ENCODE results near the gene ZNF775. TPM values are rescaled to one million over a fixed set of nuclear protein-coding genes. Genes with fewer than 3 reads are reported as not detected.

ZNF775 gene
- total and polyA plus RNA-seq, 2 experiments from 2014 or later = 34.3 to 40.1 TPM

DNA sequence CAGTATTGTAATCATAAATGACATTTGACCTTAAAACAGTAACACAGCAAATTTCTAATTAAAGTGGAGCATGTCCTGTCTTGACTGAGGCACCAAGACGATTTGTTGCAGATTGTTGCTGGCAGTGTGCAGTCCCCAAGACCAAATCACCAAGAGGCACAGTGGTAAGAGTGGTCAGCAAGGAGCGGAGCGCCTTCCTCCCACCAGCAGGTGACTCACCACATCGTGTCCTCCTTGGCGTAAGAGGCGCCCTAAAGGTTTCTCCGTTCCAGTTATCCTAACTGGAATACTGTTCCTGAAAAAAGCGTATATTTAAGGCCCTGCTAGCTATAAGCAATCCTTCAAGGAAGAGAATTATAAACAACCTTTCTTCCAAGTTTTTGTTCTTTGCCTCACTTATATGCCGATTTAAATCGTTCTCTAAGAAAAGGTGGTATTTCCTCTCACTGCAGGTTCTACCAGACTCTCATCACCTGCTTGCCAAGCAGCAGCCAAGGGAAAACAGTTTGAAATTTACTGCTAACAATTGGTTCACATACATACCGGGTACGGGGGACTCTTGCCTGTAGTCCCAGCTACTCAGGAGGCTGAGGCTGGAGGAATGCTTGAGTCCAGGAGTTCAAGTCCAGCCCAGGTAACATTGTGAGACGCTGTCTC is 21.2 kb upstream of the ZNF775 start:
- no peaks in the 10 kb centered on the region for H3K27me3 ChIP-seq
- H3K27ac ChIP-seq = peak overlapping the region; percentile 27
- TF ChIP-seq, protein P1, sequence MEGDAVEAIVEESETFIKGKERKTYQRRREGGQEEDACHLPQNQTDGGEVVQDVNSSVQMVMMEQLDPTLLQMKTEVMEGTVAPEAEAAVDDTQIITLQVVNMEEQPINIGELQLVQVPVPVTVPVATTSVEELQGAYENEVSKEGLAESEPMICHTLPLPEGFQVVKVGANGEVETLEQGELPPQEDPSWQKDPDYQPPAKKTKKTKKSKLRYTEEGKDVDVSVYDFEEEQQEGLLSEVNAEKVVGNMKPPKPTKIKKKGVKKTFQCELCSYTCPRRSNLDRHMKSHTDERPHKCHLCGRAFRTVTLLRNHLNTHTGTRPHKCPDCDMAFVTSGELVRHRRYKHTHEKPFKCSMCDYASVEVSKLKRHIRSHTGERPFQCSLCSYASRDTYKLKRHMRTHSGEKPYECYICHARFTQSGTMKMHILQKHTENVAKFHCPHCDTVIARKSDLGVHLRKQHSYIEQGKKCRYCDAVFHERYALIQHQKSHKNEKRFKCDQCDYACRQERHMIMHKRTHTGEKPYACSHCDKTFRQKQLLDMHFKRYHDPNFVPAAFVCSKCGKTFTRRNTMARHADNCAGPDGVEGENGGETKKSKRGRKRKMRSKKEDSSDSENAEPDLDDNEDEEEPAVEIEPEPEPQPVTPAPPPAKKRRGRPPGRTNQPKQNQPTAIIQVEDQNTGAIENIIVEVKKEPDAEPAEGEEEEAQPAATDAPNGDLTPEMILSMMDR (IDR thresholded peaks at IDR 0.05; ENCODE audit: low read depth, low read length) = no peak
- no peak for DNase-seq (ENCODE audit: low read depth in 1 of 2, low spot score in 1 of 2)
- peaks cover 21% of the 10 kb centered on the region for H3K4me1 ChIP-seq (ENCODE audit: low read depth)
- H3K36me3 ChIP-seq = no peaks in the 10 kb centered on the region
- no peaks in the 10 kb centered on the region for H3K9me3 ChIP-seq (ENCODE audit: low read depth)
- H3K4me3 ChIP-seq = no peak overlapping the region

DNA sequence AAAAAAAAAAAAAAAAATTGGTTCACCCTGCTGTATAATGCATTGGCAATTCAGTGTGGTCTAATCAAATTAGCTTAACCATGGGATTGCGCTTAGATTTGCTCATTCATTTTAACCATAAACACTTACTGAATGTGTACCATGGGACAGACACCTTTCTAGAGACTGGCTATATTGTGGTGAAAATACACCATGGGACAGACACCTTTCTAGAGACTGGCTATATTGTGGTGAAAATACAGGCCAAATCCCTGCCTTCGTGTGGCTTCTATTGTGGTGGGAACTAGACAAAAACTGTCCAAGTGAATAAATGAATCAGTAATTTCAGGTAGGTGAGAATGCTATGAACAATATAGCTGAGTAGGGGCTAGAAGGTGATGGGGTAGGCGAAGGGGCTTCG is 20.7 kb upstream of the ZNF775 start:
- no peak for DNase-seq (ENCODE audit: low read depth in 1 of 2, low spot score in 1 of 2)
- Histone ChIP-seq H3K4me3 (no peak overlapping the region), H3K27me3 (no peaks in the 10 kb centered on the region), H3K9me3 (ENCODE audit: low read depth) (no peaks in the 10 kb centered on the region), H3K27ac (no peak overlapping the region), H3K36me3 (no peaks in the 10 kb centered on the region), H3K4me1 (ENCODE audit: low read depth) (peaks cover 26% of the 10 kb centered on the region)
- TF ChIP-seq, protein P1 (IDR thresholded peaks at IDR 0.05; ENCODE audit: low read depth, low read length) = no peak

DNA sequence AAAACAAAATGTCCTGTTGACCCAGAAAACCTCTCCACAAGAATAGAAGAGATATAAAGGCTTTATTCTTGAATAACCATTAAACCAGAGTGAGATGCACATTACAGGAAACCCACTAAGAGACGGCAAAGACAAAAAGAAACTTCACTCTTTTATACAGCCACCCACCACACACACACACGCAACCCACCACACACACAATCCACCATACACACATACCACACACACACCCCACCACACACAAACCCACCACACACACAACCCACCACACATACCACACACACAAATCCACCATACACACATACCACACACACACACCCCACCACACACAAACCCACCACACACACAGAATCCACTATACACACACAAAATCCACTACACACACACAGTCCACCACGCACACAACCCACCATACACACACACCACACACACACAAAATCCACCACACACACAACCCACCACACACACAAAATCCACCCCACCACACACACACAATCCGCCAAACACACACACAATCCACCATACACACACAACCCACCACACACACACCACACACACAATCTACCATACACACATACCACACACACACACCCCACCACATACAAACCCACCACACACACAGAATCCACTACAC is 20.0 kb upstream of the ZNF775 start:
- no peaks in the 10 kb centered on the region for H3K27me3 ChIP-seq
- H3K27ac ChIP-seq = no peak overlapping the region
- H3K36me3 ChIP-seq = no peaks in the 10 kb centered on the region
- DNase-seq (ENCODE audit: low read depth in 1 of 2, low spot score in 1 of 2) = no peak
- TF ChIP-seq, protein P1 (IDR thresholded peaks at IDR 0.05; ENCODE audit: low read depth, low read length) = no peak
- H3K4me3 ChIP-seq = no peak overlapping the region
- H3K4me1 ChIP-seq (ENCODE audit: low read depth) = peaks cover 33% of the 10 kb centered on the region
- H3K9me3 ChIP-seq (ENCODE audit: low read depth) = no peaks in the 10 kb centered on the region

DNA sequence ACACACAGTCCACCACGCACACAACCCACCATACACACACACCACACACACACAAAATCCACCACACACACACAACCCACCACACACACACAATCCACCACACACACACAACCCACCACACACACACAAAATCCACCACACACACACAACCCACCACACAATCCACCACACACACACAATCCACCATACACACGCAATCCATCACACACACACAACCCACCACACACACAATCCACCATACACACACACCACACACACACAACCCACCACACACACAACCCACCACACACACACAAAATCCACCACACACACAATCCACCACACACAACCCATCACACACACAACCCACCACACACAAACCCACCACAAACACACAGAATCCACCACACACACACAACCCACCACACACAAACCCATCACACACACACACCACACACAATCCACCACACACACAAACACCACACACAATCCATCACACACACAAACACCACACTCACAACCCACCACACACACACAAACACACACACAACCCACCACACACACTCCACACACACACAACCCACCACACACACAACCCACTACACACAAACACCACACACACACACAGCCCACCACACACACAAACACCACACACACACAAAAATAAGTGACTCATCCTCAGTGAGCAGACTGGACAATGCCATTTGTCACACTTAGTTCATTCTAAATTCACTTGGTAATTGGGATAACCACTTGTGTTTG is 19.3 kb upstream of the ZNF775 start:
- Histone ChIP-seq H3K9me3 (ENCODE audit: low read depth) (no peaks in the 10 kb centered on the region), H3K4me1 (ENCODE audit: low read depth) (peaks cover 34% of the 10 kb centered on the region), H3K27me3 (no peaks in the 10 kb centered on the region), H3K36me3 (no peaks in the 10 kb centered on the region), H3K27ac (no peak overlapping the region), H3K4me3 (no peak overlapping the region)
- DNase-seq (ENCODE audit: low read depth in 1 of 2, low spot score in 1 of 2) = no peak
- TF ChIP-seq, protein P1 (IDR thresholded peaks at IDR 0.05; ENCODE audit: low read depth, low read length) = no peak

DNA sequence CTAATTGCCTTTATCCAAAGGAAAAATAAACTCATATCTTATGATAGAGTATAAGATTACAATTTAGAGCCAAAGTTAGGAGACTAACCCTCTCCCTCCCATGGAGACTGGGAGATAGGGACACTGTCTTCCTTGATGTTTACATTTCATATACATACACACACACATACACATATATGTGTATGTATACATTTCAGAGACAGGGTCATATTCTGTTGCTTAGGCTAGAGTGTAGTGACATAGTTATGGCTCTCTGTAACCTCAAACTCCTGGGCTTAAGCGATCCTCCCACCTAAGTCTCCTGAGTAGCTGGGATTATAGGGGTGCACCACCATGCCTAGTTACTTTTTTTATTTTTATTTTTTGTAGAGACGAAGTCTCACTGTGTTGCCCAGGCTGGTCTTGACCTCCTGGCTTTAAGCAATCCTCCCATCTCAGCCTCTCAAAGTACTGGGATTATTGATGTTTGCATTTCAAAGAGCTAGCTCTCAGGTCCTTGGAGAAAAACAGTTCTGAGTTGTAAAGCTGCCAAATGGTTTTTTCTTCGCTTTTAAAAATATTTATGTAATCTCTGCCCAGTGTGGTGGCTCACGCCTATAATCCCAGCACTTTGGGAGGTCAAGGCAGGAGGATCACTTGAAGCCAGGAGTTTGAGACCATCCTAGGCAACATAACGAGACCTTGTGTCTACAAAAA is 18.6 kb upstream of the ZNF775 start:
- Histone ChIP-seq H3K27ac (peak overlapping the region; percentile 98), H3K27me3 (no peaks in the 10 kb centered on the region), H3K9me3 (ENCODE audit: low read depth) (no peaks in the 10 kb centered on the region), H3K4me1 (ENCODE audit: low read depth) (peaks cover 34% of the 10 kb centered on the region), H3K4me3 (no peak overlapping the region), H3K36me3 (no peaks in the 10 kb centered on the region)
- no peak for DNase-seq (ENCODE audit: low read depth in 1 of 2, low spot score in 1 of 2)
- TF ChIP-seq, protein P1 (IDR thresholded peaks at IDR 0.05; ENCODE audit: low read depth, low read length) = no peak

Measured in cardiac muscle cell (in vitro differentiated cells and primary cell).